ENCODE measurements around the gene HHAT. TPM values are rescaled to one million over a fixed set of nuclear protein-coding genes. Genes with fewer than 3 reads are reported as not detected.

HHAT gene
- polyA plus RNA-seq, 1 donor from 2014 or later, result 5.3 TPM

- Histone ChIP-seq H3K9me3 (ENCODE audit: low read length) (peaks cover 5% of the 10 kb centered on the region), H3K36me3 (ENCODE audit: insufficient read depth, low read length) (no peaks in the 10 kb centered on the region), H3K4me2 (ENCODE audit: low read length) (no peak overlapping the region), H3K27me3 (ENCODE audit: insufficient read depth, low read depth, low read length) (no peaks in the 10 kb centered on the region), H2AFZ (ENCODE audit: low read depth, low read length) (no peak overlapping the region), H3K9me2 (ENCODE audit: insufficient read depth, low read length) (no peaks in the 10 kb centered on the region), H3K27ac (ENCODE audit: low read length) (no peak overlapping the region), H3K4me3 (ENCODE audit: low read length) (no peak overlapping the region), H3K9ac (ENCODE audit: low read length) (no peak overlapping the region), H3F3A (ENCODE audit: insufficient read depth, low read length, poor library complexity, severe bottlenecking) (no peaks in the 10 kb centered on the region), H4K20me1 (ENCODE audit: insufficient read depth) (no peaks in the 10 kb centered on the region), H3K79me2 (replicated peaks; ENCODE audit: insufficient read depth, low read length) (no peaks in the 10 kb centered on the region)
- TF ChIP-seq, protein P1, sequence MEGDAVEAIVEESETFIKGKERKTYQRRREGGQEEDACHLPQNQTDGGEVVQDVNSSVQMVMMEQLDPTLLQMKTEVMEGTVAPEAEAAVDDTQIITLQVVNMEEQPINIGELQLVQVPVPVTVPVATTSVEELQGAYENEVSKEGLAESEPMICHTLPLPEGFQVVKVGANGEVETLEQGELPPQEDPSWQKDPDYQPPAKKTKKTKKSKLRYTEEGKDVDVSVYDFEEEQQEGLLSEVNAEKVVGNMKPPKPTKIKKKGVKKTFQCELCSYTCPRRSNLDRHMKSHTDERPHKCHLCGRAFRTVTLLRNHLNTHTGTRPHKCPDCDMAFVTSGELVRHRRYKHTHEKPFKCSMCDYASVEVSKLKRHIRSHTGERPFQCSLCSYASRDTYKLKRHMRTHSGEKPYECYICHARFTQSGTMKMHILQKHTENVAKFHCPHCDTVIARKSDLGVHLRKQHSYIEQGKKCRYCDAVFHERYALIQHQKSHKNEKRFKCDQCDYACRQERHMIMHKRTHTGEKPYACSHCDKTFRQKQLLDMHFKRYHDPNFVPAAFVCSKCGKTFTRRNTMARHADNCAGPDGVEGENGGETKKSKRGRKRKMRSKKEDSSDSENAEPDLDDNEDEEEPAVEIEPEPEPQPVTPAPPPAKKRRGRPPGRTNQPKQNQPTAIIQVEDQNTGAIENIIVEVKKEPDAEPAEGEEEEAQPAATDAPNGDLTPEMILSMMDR (IDR thresholded peaks at IDR 0.05; ENCODE audit: poor library complexity, severe bottlenecking), result no peak
- no peak for TF ChIP-seq RAD21 (conservative IDR thresholded peaks at IDR 0.05)
- TF ChIP-seq POLR2AphosphoS5 (IDR thresholded peaks at IDR 0.05), result no peak
- no peak for TF ChIP-seq MXI1 (conservative IDR thresholded peaks at IDR 0.05; ENCODE audit: poor library complexity, severe bottlenecking)
- TF ChIP-seq EP300 (conservative IDR thresholded peaks at IDR 0.05; ENCODE audit: poor library complexity, severe bottlenecking), result no peak
- TF ChIP-seq, protein P2, sequence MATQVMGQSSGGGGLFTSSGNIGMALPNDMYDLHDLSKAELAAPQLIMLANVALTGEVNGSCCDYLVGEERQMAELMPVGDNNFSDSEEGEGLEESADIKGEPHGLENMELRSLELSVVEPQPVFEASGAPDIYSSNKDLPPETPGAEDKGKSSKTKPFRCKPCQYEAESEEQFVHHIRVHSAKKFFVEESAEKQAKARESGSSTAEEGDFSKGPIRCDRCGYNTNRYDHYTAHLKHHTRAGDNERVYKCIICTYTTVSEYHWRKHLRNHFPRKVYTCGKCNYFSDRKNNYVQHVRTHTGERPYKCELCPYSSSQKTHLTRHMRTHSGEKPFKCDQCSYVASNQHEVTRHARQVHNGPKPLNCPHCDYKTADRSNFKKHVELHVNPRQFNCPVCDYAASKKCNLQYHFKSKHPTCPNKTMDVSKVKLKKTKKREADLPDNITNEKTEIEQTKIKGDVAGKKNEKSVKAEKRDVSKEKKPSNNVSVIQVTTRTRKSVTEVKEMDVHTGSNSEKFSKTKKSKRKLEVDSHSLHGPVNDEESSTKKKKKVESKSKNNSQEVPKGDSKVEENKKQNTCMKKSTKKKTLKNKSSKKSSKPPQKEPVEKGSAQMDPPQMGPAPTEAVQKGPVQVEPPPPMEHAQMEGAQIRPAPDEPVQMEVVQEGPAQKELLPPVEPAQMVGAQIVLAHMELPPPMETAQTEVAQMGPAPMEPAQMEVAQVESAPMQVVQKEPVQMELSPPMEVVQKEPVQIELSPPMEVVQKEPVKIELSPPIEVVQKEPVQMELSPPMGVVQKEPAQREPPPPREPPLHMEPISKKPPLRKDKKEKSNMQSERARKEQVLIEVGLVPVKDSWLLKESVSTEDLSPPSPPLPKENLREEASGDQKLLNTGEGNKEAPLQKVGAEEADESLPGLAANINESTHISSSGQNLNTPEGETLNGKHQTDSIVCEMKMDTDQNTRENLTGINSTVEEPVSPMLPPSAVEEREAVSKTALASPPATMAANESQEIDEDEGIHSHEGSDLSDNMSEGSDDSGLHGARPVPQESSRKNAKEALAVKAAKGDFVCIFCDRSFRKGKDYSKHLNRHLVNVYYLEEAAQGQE (IDR thresholded peaks at IDR 0.05; ENCODE audit: borderline replicate concordance), result no peak
- no peak for TF ChIP-seq SMC3 (conservative IDR thresholded peaks at IDR 0.05; ENCODE audit: poor library complexity)
These were observed 260.2 kb downstream of the HHAT start for GRCh38 chr1:210588946-210589345.

GRCh38 chr1:210591214-210591613 lies 262.5 kb downstream of the HHAT start:
- no peak overlapping the region for H3K9ac ChIP-seq (ENCODE audit: low read length)
- no peaks in the 10 kb centered on the region for H3F3A ChIP-seq (ENCODE audit: insufficient read depth, low read length, poor library complexity, severe bottlenecking)
- H3K9me2 ChIP-seq (ENCODE audit: insufficient read depth, low read length), result no peaks in the 10 kb centered on the region
- H3K27ac ChIP-seq (ENCODE audit: low read length), result no peak overlapping the region
- H3K79me2 ChIP-seq (replicated peaks; ENCODE audit: insufficient read depth, low read length), result no peaks in the 10 kb centered on the region
- TF ChIP-seq MXI1 (conservative IDR thresholded peaks at IDR 0.05; ENCODE audit: poor library complexity, severe bottlenecking), result no peak
- TF ChIP-seq, protein P1 (IDR thresholded peaks at IDR 0.05; ENCODE audit: poor library complexity, severe bottlenecking), result no peak
- TF ChIP-seq POLR2AphosphoS5 (IDR thresholded peaks at IDR 0.05), result no peak
- TF ChIP-seq TAF1 (IDR thresholded peaks at IDR 0.05; ENCODE audit: low read depth), result no peak
- TF ChIP-seq EZH2 (IDR thresholded peaks at IDR 0.05; ENCODE audit: borderline replicate concordance, insufficient read depth, low read length, poor library complexity, severe bottlenecking), result no peak
- TF ChIP-seq, protein P2 (IDR thresholded peaks at IDR 0.05; ENCODE audit: borderline replicate concordance), result no peak
- TF ChIP-seq RAD21 (conservative IDR thresholded peaks at IDR 0.05), result no peak
- TF ChIP-seq EP300 (conservative IDR thresholded peaks at IDR 0.05; ENCODE audit: poor library complexity, severe bottlenecking), result no peak
- TF ChIP-seq SMC3 (conservative IDR thresholded peaks at IDR 0.05; ENCODE audit: poor library complexity), result no peak
- H4K20me1 ChIP-seq (ENCODE audit: insufficient read depth), result no peaks in the 10 kb centered on the region
- no peaks in the 10 kb centered on the region for H3K27me3 ChIP-seq (ENCODE audit: insufficient read depth, low read depth, low read length)
- no peak overlapping the region for H2AFZ ChIP-seq (ENCODE audit: low read depth, low read length)
- no peak overlapping the region for H3K4me3 ChIP-seq (ENCODE audit: low read length)
- H3K9me3 ChIP-seq (ENCODE audit: low read length), result peaks cover 5% of the 10 kb centered on the region
- H3K36me3 ChIP-seq (ENCODE audit: insufficient read depth, low read length), result no peaks in the 10 kb centered on the region
- no peak overlapping the region for H3K4me2 ChIP-seq (ENCODE audit: low read length)
